Activated CD8-positive, alpha-beta memory T cell treated with anti-CD3 and anti-CD28 coated beads, Interleukin-2, amount 50 U/mL, for 24 hours (primary cell): ENCODE measurements around the gene ZNF560.
"Not testable (repeated sequence)": the region's sequence is repeated elsewhere in the genome, so short reads cannot be mapped to it uniquely, and the experiment has no call there.

Source experiments
- DNase-seq: peaks from one replicate; pipeline ENCODE4 v3.0.0-alpha.2; 2020; ENCODE audit errors: extremely low read depth

Gene ZNF560

DNA sequence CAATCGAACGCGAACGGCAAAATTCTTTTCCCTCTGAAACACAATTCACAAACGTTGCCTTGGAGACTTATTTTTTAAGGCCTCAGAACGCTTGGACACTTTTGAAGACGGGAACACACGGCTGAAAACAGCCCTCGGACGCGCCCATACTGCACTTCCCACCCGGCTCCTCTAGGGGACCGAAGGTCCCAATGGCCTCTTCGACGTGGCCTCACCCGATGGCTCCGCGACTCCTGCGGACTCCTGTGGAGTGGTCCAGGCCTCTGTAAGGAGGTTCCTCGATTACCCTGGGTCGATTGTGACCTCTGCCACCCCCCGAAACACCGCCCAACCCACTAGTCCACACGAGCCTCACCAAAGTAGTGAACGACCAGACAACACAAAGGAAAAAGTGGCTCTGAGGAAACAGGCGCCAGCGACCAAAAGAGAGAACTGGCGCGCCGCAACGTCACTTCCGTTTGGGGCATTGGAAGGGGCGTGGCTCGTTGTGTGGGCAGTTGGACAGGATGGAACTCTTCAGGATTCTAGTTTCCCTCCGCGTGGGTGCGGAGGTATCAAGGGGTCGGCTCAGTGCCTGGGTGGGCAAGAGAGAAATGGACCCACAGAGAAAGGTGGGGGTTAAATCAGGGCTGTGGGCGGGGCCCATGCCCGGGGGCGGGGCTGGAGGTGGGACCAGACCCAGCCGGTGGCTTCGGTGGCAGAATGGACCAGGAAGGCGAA, at the start of gene ZNF560:
Gene ZNF560 (minus strand): TSS at position 434 of the 720 bp plus-strand sequence. CDS start 23,303 bp downstream, outside the sequence.
- DNase-seq: no peak

- DNase-seq: no peak
These were observed 49.5 kb upstream of the ZNF560 start for GRCh38 chr19:9547870-9548269.

DNA sequence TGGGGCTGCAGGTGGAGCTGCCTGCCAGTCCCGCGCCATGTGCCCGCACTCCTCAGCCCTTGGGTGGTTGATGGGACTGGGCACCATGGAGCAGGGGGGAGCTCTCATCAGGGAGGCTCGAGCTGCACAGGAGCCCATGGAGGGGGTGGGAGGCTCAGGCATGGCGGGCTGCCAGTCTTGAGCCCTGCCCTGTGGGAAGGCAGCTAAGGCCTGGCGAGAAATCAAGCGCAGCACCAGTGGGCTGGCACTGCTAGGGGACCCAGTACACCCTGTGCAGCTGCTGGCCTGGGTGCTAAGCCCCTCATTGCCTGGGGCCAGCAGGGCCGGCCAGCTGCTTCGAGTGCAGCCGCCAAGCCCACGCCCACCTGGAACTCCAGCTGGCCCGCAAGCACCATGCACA, 42.9 kb upstream of the ZNF560 start:
- DNase-seq: not testable (repeated sequence)

- DNase-seq: not testable (repeated sequence)
These were observed 41.5 kb upstream of the ZNF560 start for GRCh38 chr19:9539921-9540320.

- not testable (repeated sequence) for DNase-seq
These were observed 40.8 kb upstream of the ZNF560 start for GRCh38 chr19:9539201-9539600.

GRCh38 chr19:9538183-9539058, 40.0 kb upstream of the ZNF560 start, which contains the start of gene ZNF426:
ZNF426 (minus strand) TSS chr19:9538645; CDS start chr19:9536232, 2,413 bp downstream.
- DNase-seq: peak; percentile 78

GRCh38 chr19:9535934-9536333, 37.5 kb upstream of the ZNF560 start:
- no peak for DNase-seq

GRCh38 chr19:9531933-9532332, 33.5 kb upstream of the ZNF560 start:
- no peak for DNase-seq

GRCh38 chr19:9528757-9529336, 30.4 kb upstream of the ZNF560 start:
- no peak for DNase-seq

GRCh38 chr19:9523885-9524474, 25.6 kb upstream of the ZNF560 start:
- no peak for DNase-seq

DNA sequence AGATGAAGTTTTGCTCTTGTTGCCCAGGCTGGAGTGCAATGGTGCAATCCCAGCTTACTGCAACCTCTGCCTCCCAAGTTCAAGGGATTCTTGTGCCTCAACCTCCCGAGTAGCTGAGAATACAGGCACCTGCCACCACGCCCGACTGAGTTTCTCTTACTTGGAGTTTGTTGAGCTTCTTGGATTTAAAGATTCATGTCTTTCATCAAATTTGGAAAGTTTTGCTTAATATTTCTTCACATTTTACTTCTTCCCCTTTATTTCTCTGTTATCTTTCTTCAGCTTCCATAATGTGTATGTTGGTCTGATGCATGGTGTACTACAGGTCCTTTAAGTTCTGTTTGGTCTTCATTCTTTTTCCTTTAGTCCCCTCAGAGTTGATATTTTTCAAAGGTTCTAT, 8.9 kb upstream of the ZNF560 start:
- DNase-seq: no peak

GRCh38 chr19:9500796-9501195, 2.4 kb upstream of the ZNF560 start:
- no peak for DNase-seq

GRCh38 chr19:9494096-9494495, 4.3 kb downstream of the ZNF560 start:
- no peak for DNase-seq

GRCh38 chr19:9487016-9487415, 11.4 kb downstream of the ZNF560 start:
- DNase-seq: no peak

DNA sequence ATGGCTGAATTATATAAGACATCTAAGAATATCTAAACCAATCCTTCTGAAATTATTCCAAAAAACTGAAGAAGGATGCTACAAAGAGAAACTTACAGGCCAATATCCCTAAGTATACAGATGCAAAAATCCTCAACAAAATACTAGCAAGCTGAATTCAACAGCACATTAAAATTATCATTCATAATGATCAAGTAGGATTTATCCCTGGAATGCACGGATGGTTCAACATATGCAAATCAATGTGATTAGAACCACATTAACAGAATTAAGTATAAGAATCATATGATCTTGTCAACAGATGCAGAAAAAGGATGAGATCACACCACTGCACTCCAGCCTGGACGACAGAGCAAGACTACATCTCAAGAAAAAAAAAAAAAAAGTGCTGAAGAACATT, 13.3 kb downstream of the ZNF560 start:
- DNase-seq: no peak

GRCh38 chr19:9474975-9475374, 23.4 kb downstream of the ZNF560 start:
- no peak for DNase-seq

- no peak for DNase-seq
These were observed 31.3 kb downstream of the ZNF560 start for GRCh38 chr19:9467161-9467560.

DNA sequence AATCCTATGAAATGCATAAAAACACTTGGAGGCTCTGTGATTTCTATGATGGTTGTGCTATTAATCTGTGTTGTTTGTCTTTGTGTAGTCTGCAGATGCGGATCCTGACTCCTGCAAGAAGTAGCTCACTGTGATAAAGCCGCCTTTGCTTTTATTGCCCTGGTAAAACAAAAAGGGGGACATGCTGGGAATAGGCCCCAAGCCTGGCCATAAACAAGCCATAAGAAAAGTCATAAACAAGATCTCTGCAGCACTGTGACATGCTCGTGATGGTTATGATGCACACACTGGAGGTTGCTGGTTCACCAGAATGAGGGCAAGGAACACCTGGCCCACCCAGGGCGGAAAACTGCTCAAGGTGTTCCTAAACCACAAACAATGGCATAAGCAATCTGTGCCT, 36.5 kb downstream of the ZNF560 start:
- DNase-seq: no peak

DNA sequence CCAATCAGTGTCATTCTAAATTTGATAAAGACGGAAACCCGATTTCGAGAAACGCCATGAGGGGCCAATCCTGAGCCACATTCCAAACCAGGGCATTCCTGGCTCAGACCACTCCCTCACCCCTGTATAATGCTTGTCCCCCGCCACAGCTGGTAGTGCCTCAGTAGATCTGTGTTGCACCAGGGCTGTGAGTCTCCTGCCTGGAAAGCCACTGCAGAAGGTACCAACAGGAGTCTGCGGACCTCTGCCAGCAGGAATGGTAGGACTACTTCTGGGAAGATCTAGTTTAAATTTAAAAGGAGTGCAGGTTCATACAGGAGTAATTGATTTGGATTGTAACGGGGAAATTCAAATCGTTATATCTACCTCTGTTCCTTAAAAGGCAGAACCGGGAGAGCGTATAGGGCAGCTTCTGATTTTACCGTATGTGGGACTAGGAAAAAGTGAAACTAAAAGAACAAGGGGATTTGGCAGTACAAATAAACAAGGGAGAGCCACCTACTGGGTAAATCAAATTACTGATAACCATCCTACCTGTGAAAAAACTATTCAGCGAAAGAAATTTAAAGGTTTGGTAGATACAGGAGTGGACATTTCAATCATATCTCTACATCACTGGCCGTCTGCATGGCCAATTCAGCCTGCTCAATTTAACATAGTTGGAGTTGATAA, 42.3 kb downstream of the ZNF560 start:
- DNase-seq: no peak

DNA sequence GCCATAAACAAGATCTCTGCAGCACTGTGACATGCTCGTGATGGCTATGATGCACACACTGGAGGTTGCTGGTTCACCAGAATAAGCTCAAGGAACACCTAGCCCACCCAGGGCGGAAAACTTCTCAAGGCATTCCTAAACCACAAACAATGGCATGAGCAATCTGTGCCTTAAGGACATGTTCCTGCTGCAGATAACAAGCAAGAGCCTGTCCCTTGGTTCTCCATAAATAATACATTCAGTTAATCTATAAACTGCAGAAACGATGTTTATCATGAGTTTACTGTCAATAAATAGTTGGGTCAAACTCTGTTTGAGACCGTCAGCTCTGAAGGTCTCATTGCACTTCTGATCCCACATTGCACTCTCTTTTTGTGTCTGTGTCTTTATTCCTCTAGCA, 44.5 kb downstream of the ZNF560 start:
- DNase-seq: no peak

DNA sequence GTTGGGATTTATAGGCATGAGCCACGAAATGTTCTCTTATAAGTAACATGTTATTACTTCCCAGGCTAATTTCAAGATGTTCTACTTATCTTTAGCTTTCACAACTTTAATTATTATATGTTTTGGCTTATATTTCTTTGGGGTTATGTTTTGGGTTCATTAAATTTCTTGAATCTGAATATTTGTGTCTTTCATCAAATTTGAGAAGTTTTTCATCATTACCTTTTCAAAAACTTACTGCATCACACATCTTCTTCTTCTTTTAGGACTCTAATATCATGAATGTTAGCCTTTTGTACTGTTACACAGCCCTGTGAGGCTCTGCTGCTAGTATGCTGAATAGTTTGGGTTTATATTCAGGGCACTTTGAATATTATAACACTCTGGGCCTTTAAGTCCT, 53.4 kb downstream of the ZNF560 start:
- DNase-seq: no peak

- no peak for DNase-seq
These were observed 62.1 kb downstream of the ZNF560 start for GRCh38 chr19:9436358-9436757.
